ENCODE data around the gene SPOCK1.

DNA sequence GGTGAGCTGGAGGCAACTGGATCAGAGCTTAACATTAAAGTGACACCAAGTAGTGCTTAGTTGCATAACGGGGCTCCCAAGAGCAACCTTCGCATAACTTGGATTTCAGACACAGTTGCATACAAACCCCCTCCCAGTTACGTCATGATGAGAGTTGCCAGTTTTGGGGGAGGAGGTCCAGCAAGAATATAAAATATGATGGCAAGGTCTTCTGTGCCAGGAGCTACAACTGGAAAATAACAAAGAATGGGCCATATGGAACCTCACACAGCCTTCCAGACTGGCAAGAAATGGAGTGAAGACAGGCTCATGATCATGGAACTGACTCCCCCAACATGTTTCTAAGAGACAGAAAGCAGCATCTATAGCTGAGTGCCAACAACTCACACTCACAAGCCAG is 8.5 kb downstream of the SPOCK1 start:
- TF ChIP-seq POLR2AphosphoS5 (IDR thresholded peaks at IDR 0.05) (no peak), POLR2A (IDR thresholded peaks at IDR 0.05) (no peak), CTCF (IDR thresholded peaks at IDR 0.05) (no peak), EP300 (IDR thresholded peaks at IDR 0.05; ENCODE audit: low read depth) (no peak)

Data from transverse colon (tissue), 4 donors.